ENCODE measurements around the gene MRAS.
A peak's percentile ranks its signal among the peaks of the same experiment; 100 is the strongest.

The MRAS gene

GRCh38 chr3:138434276-138434874 is 86.0 kb downstream of the MRAS start, which contains the start of gene ESYT3:
TSS of gene ESYT3 (plus strand) at chr3:138434616. CDS start at chr3:138434799, 183 bp downstream.
- no peak within 1 kb of the TSS for H3K27ac Mint-ChIP-seq
- peaks cover 34% of the 10 kb centered on the region for H3K27me3 Mint-ChIP-seq
- H3K4me3 Mint-ChIP-seq: peak within 1 kb of the TSS; percentile 65
- H3K9me3 Mint-ChIP-seq: no peaks in the 10 kb centered on the region
- H3K4me1 Mint-ChIP-seq: peaks cover 8% of the 10 kb centered on the region
- no peaks in the 10 kb centered on the region for H3K36me3 Mint-ChIP-seq

DNA sequence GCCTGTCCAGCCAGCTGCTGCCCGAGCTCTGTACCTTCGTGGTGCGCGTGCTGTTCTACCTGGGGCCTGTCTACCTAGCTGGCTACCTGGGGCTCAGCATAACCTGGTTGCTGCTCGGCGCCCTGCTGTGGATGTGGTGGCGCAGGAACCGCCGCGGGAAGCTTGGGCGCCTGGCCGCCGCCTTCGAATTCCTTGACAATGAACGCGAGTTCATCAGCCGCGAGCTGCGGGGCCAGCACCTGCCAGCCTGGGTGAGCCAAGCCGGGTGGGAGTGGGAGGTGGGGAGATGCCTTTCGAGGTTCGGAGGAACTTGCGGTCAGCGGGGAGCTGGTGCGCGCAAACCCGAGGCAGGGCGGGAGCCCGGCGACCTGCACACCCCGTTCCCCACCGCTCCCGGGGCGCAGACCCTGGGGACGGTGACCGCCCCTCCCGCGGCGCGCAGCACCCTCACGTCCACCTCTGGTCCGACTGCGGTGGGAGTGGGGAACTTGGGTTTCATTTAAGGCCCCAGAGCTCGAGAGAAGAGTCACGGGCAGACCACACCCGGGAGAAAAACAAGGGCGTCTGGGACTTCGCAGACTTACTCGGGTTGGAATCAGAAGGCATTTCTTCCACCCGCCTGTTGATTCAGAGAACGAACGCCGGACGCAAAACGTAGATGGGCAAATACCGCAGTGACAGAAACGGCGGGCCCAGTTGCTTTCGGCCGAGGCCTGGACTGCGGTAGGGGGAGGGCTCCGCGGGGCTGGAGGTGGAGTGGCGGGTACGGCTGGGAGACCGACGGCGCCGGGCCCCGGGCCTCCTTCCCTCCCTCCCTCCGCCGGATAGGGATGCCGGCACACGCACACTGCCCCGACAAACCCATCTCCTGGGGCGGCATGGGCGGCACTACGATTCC is 86.7 kb downstream of the MRAS start:
- peaks cover 34% of the 10 kb centered on the region for H3K27me3 Mint-ChIP-seq
- H3K4me1 Mint-ChIP-seq: peaks cover 8% of the 10 kb centered on the region
- no peaks in the 10 kb centered on the region for H3K36me3 Mint-ChIP-seq
- no peaks in the 10 kb centered on the region for H3K9me3 Mint-ChIP-seq
- H3K27ac Mint-ChIP-seq: no peak overlapping the region
- peak overlapping the region; percentile 65 for H3K4me3 Mint-ChIP-seq

DNA sequence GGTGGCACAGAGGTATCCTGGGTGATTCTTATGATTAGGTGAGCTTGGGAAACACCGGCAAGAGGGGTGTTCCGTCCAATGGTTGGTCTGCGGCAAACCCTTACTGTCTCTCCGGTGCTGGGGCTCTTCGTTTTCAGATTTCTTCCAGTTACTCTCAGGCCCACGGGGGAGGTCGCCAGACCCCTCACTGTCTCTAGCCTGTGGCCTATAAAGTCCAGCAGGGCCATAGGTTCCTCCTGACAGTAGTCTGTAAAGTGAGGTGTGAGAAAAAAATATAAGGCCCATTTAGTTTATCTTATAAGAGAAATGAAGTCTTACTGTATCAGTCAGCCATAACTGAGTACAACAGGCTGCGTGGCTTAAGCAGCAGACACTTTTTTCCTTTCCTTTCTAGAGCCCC is 87.5 kb downstream of the MRAS start:
- Mint-ChIP-seq H3K27ac (no peak overlapping the region), H3K4me1 (peaks cover 8% of the 10 kb centered on the region), H3K27me3 (peaks cover 34% of the 10 kb centered on the region), H3K9me3 (no peaks in the 10 kb centered on the region), H3K36me3 (no peaks in the 10 kb centered on the region), H3K4me3 (peak overlapping the region; percentile 52)

- peaks cover 8% of the 10 kb centered on the region for H3K4me1 Mint-ChIP-seq
- no peaks in the 10 kb centered on the region for H3K36me3 Mint-ChIP-seq
- peaks cover 29% of the 10 kb centered on the region for H3K27me3 Mint-ChIP-seq
- no peak overlapping the region for H3K27ac Mint-ChIP-seq
- no peak overlapping the region for H3K4me3 Mint-ChIP-seq
- no peaks in the 10 kb centered on the region for H3K9me3 Mint-ChIP-seq
Measured at GRCh38 chr3:138437281-138437680, 88.9 kb downstream of the MRAS start.

GRCh38 chr3:138438896-138439295 is 90.5 kb downstream of the MRAS start:
- Mint-ChIP-seq H3K27me3 (peaks cover 20% of the 10 kb centered on the region), H3K4me3 (no peak overlapping the region), H3K27ac (no peak overlapping the region), H3K36me3 (no peaks in the 10 kb centered on the region), H3K4me1 (peaks cover 6% of the 10 kb centered on the region), H3K9me3 (no peaks in the 10 kb centered on the region)

- no peak overlapping the region for H3K27ac Mint-ChIP-seq
- H3K9me3 Mint-ChIP-seq: no peaks in the 10 kb centered on the region
- no peak overlapping the region for H3K4me3 Mint-ChIP-seq
- peaks cover 4% of the 10 kb centered on the region for H3K4me1 Mint-ChIP-seq
- H3K27me3 Mint-ChIP-seq: peaks cover 19% of the 10 kb centered on the region
- H3K36me3 Mint-ChIP-seq: no peaks in the 10 kb centered on the region
Measured at GRCh38 chr3:138439646-138440045, 91.3 kb downstream of the MRAS start.

- no peaks in the 10 kb centered on the region for H3K9me3 Mint-ChIP-seq
- peaks cover 4% of the 10 kb centered on the region for H3K4me1 Mint-ChIP-seq
- peaks cover 19% of the 10 kb centered on the region for H3K27me3 Mint-ChIP-seq
- no peak overlapping the region for H3K4me3 Mint-ChIP-seq
- no peak overlapping the region for H3K27ac Mint-ChIP-seq
- no peaks in the 10 kb centered on the region for H3K36me3 Mint-ChIP-seq
Measured at GRCh38 chr3:138440121-138440521, 91.7 kb downstream of the MRAS start.

DNA sequence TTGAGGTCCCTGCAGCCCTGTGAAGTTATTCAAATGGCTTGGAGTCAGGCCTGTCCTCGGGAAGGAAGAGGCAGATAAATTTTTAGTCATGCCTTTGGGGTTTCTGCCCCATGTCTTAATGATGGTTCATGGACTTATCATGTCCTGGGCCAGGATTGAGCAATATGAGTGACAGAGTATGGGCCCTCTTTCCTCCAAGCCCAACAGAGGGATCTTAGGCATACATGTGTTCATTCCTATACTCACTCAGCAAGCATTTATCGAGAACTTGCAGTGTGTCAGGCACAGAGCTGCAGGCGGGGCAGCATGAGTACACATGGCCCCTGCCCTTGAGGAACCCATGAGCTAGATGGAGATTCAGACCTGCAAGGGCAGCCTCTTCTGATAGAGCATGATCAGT is 92.2 kb downstream of the MRAS start:
- H3K27ac Mint-ChIP-seq: no peak overlapping the region
- H3K36me3 Mint-ChIP-seq: no peaks in the 10 kb centered on the region
- H3K27me3 Mint-ChIP-seq: peaks cover 19% of the 10 kb centered on the region
- H3K4me1 Mint-ChIP-seq: peaks cover 4% of the 10 kb centered on the region
- no peak overlapping the region for H3K4me3 Mint-ChIP-seq
- no peaks in the 10 kb centered on the region for H3K9me3 Mint-ChIP-seq

- Mint-ChIP-seq H3K4me1 (no peaks in the 10 kb centered on the region), H3K9me3 (no peaks in the 10 kb centered on the region), H3K27me3 (peaks cover 14% of the 10 kb centered on the region), H3K4me3 (no peak overlapping the region), H3K36me3 (no peaks in the 10 kb centered on the region), H3K27ac (no peak overlapping the region)
Measured at GRCh38 chr3:138441256-138441655, 92.9 kb downstream of the MRAS start.

- H3K36me3 Mint-ChIP-seq: no peaks in the 10 kb centered on the region
- H3K27ac Mint-ChIP-seq: no peak overlapping the region
- no peak overlapping the region for H3K4me3 Mint-ChIP-seq
- peaks cover 9% of the 10 kb centered on the region for H3K27me3 Mint-ChIP-seq
- no peaks in the 10 kb centered on the region for H3K9me3 Mint-ChIP-seq
- H3K4me1 Mint-ChIP-seq: no peaks in the 10 kb centered on the region
Measured at GRCh38 chr3:138441742-138442141, 93.4 kb downstream of the MRAS start.

DNA sequence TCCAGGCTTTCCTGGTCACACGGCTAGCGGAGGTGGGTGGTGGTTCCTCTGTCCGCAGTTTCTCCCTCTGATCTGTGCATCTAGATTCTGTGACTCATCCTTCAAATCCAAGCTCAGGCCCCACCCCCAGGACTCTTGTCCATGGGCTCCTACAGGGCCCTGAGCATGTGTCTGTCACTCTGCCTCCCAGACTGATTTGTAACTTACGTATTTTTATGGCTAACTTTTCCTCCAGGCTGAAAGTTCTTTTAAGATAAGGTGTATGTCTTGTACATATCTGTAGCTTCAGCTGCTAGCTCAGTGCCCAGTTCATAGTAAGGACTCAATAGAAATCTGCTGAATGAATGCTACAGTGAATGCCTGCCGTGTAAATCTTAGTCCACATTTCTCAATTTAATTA is 94.1 kb downstream of the MRAS start:
- Mint-ChIP-seq H3K27me3 (peaks cover 3% of the 10 kb centered on the region), H3K4me1 (no peaks in the 10 kb centered on the region), H3K4me3 (no peak overlapping the region), H3K9me3 (no peaks in the 10 kb centered on the region), H3K36me3 (no peaks in the 10 kb centered on the region), H3K27ac (no peak overlapping the region)

GRCh38 chr3:138443091-138443490 is 94.7 kb downstream of the MRAS start:
- no peak overlapping the region for H3K4me3 Mint-ChIP-seq
- no peaks in the 10 kb centered on the region for H3K36me3 Mint-ChIP-seq
- H3K27ac Mint-ChIP-seq: peak overlapping the region; percentile 8
- H3K9me3 Mint-ChIP-seq: no peaks in the 10 kb centered on the region
- H3K4me1 Mint-ChIP-seq: no peaks in the 10 kb centered on the region
- H3K27me3 Mint-ChIP-seq: peaks cover 1% of the 10 kb centered on the region

DNA sequence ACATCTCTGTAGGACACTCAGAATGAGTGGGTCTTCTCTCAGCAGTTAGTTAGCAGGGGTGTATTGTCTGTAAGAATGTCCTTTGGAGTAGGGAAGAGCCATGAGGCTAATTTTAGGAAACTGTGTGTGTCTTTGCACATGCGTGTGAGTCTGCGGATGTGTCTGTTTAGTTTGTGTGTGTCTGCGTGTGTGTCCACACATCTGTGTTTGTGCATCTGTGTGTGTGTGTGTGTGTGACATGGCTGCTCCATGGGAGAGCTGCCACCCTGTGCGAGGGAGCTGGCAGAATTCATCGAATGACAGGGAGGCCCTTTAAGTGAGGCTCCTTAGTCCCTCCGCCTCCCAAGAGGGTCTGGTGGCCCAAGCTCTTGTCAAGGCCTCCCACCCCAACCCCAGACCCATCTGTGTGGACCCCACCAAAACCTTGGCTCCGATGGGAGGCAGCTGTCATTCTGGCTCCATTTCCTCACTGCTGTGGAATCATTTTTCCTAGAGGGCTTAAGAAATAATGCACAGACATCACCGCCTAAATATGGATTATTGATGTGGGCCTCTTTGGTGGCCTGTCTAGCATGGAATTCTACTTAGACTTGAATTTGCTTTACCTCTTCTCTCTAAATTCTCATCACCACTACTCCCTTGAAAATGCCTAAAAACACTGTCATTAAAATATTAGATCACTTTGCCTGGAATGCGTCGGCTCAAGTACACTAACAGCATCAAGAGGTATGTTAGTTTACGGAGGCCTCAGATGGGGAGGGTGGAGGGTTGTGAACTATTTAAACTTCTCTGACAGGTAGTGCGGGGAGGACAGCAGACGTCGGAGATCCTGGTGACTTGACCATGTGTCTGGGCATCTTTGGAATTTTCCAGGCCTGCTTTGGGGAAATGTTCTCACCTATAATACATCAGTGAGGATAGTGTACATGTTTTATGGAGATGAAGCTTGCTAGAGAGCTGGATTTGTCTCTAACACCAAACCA is 95.4 kb downstream of the MRAS start:
- Mint-ChIP-seq H3K4me3 (no peak overlapping the region), H3K27me3 (no peaks in the 10 kb centered on the region), H3K9me3 (no peaks in the 10 kb centered on the region), H3K4me1 (no peaks in the 10 kb centered on the region), H3K36me3 (no peaks in the 10 kb centered on the region), H3K27ac (no peak overlapping the region)

GRCh38 chr3:138445236-138445635 is 96.9 kb downstream of the MRAS start:
- H3K27ac Mint-ChIP-seq: no peak overlapping the region
- H3K4me1 Mint-ChIP-seq: no peaks in the 10 kb centered on the region
- H3K4me3 Mint-ChIP-seq: no peak overlapping the region
- H3K27me3 Mint-ChIP-seq: no peaks in the 10 kb centered on the region
- H3K36me3 Mint-ChIP-seq: no peaks in the 10 kb centered on the region
- no peaks in the 10 kb centered on the region for H3K9me3 Mint-ChIP-seq

- Mint-ChIP-seq H3K27ac (no peak overlapping the region), H3K4me1 (no peaks in the 10 kb centered on the region), H3K9me3 (no peaks in the 10 kb centered on the region), H3K27me3 (no peaks in the 10 kb centered on the region), H3K4me3 (no peak overlapping the region), H3K36me3 (no peaks in the 10 kb centered on the region)
Measured at GRCh38 chr3:138445654-138446053, 97.3 kb downstream of the MRAS start.
